KMS-11 (cell line): ENCODE measurements around the gene SCUBE1.

Source experiments
- H2AFZ ChIP-seq: fragments of 200-600 bp; sonication (generic); 2 replicates; pipeline ENCODE4 v1.6.1; 2016; ENCODE audit warnings: antibody characterized with exemption, mixed run types, low read depth
- H3K27ac ChIP-seq: fragments of 200-600 bp; sonication (generic); 2 replicates; pipeline ENCODE4 v1.6.1; 2016; ENCODE audit warnings: mild to moderate bottlenecking, mixed run types
- H3K27me3 ChIP-seq: fragments of 200-600 bp; sonication (generic); 2 replicates; pipeline ENCODE4 v1.6.1; 2017; ENCODE audit warnings: mild to moderate bottlenecking, low read depth, mixed run types, moderate library complexity; ENCODE audit not compliant: insufficient read depth
- H3K36me3 ChIP-seq: fragments of 200-600 bp; sonication (generic); 2 replicates; pipeline ENCODE4 v1.6.1; 2017; ENCODE audit warnings: mild to moderate bottlenecking, mixed run types; ENCODE audit not compliant: insufficient read depth
- H3K4me1 ChIP-seq: fragments of 200-600 bp; sonication (generic); 2 replicates; pipeline ENCODE4 v1.6.1; 2016; ENCODE audit warnings: mild to moderate bottlenecking, low read depth, mixed run types; ENCODE audit not compliant: poor library complexity, severe bottlenecking
- H3K4me2 ChIP-seq: fragments of 200-600 bp; sonication (generic); 2 replicates; pipeline ENCODE4 v1.7.0; 2016; ENCODE audit warnings: mild to moderate bottlenecking, mixed run types
- H3K4me3 ChIP-seq: fragments of 200-600 bp; sonication (generic); IDR thresholded peaks from 2 replicates; pipeline ENCODE4 v1.6.1; 2017; ENCODE audit warnings: low read depth, low read length, mixed read lengths; ENCODE audit not compliant: insufficient read depth
- H3K79me2 ChIP-seq: fragments of 200-600 bp; sonication (generic); 2 replicates; pipeline ENCODE4 v1.6.1; 2016; ENCODE audit warnings: low read depth, mixed run types; ENCODE audit not compliant: insufficient read depth
- H3K9ac ChIP-seq: fragments of 200-600 bp; sonication (generic); 2 replicates; pipeline ENCODE4 v1.6.1; 2016; ENCODE audit warnings: mild to moderate bottlenecking, mixed run types
- H4K20me1 ChIP-seq: fragments of 200-600 bp; sonication (generic); 2 replicates; pipeline ENCODE4 v1.6.1; 2016; ENCODE audit warnings: mild to moderate bottlenecking, mixed run types; ENCODE audit not compliant: insufficient read depth
- TF ChIP-seq, protein P1 (sequence below): fragments of 200-600 bp; sonication (generic); conservative IDR thresholded peaks from 2 replicates; pipeline ENCODE4 v1.6.1; 2017; ENCODE audit warnings: low read depth, mild to moderate bottlenecking, antibody characterized with exemption, low read length, moderate library complexity, mixed read lengths

Gene SCUBE1

DNA sequence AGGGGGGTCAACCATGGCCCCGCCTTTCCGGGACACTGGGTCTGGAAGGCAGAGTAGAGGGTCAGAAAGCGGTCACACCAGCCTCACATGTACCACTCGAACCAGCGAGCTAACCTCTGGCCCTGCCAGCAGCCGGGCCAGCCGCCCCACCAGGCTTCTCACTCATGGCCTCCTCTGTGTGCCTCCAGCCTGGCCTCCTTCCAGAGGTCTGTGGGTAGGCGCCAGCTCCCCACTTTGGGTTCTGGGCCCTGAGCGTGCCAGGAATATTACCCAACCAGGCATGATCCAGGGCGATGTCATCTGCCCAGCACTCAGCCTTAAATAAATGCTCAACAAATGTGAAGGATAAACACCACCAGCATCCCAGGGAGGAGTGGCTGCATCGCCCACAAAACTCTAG lies 5.8 kb downstream of the SCUBE1 start:
- H3K4me3 ChIP-seq: no peak overlapping the region
- no peak overlapping the region for H3K27ac ChIP-seq
- H3K4me1 ChIP-seq: no peaks in the 10 kb centered on the region
- H2AFZ ChIP-seq: no peak overlapping the region
- no peaks in the 10 kb centered on the region for H4K20me1 ChIP-seq
- TF ChIP-seq, protein P1, sequence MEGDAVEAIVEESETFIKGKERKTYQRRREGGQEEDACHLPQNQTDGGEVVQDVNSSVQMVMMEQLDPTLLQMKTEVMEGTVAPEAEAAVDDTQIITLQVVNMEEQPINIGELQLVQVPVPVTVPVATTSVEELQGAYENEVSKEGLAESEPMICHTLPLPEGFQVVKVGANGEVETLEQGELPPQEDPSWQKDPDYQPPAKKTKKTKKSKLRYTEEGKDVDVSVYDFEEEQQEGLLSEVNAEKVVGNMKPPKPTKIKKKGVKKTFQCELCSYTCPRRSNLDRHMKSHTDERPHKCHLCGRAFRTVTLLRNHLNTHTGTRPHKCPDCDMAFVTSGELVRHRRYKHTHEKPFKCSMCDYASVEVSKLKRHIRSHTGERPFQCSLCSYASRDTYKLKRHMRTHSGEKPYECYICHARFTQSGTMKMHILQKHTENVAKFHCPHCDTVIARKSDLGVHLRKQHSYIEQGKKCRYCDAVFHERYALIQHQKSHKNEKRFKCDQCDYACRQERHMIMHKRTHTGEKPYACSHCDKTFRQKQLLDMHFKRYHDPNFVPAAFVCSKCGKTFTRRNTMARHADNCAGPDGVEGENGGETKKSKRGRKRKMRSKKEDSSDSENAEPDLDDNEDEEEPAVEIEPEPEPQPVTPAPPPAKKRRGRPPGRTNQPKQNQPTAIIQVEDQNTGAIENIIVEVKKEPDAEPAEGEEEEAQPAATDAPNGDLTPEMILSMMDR: no peak
- H3K9ac ChIP-seq: no peak overlapping the region
- no peaks in the 10 kb centered on the region for H3K79me2 ChIP-seq
- no peaks in the 10 kb centered on the region for H3K36me3 ChIP-seq
- H3K4me2 ChIP-seq: no peak overlapping the region
- H3K27me3 ChIP-seq: peaks cover 52% of the 10 kb centered on the region

DNA sequence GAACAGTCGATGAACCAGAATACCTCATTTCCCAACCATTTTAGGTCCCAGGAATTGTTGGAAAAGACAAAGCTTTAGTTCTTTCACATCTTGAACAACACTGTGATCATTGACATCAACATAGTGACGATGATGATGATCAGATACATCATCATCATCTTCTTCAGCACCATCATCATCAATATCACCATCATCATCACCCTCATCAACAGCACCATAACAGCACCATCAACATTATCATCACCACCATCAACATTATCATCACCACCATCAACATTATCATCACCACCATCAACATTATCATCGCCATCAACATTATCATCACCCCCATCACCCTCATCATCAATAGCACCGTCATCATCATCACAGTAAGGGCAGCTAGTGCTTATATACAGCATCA lies 8.8 kb downstream of the SCUBE1 start:
- Histone ChIP-seq H3K27ac (no peak overlapping the region), H3K4me3 (no peak overlapping the region), H4K20me1 (no peaks in the 10 kb centered on the region), H3K9ac (no peak overlapping the region), H2AFZ (no peak overlapping the region), H3K36me3 (no peaks in the 10 kb centered on the region), H3K79me2 (no peaks in the 10 kb centered on the region), H3K27me3 (peaks cover 63% of the 10 kb centered on the region), H3K4me1 (no peaks in the 10 kb centered on the region), H3K4me2 (no peak overlapping the region)
- TF ChIP-seq, protein P1: no peak

DNA sequence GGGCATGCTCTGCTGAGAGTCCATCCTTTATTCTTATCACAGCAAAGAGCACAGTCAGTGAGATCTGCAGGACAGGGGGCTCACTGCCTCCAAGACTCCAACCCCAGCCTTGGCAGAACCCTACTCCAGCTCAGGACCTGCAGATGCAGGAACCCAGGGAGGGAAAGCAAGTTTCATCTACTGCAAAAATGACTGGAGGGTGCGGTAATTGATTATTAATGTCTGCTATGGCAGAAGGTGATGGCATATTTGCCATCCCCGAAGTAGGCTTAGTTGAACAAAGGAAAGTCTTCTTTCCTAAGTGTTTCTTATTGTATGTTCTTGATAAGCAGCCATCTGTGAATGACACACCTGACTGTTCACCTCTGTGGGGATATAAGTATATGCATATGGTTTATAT lies 9.2 kb downstream of the SCUBE1 start:
- Histone ChIP-seq H3K4me2 (no peak overlapping the region), H3K27me3 (peaks cover 63% of the 10 kb centered on the region), H3K4me3 (no peak overlapping the region), H4K20me1 (no peaks in the 10 kb centered on the region), H3K79me2 (no peaks in the 10 kb centered on the region), H3K27ac (no peak overlapping the region), H2AFZ (no peak overlapping the region), H3K36me3 (no peaks in the 10 kb centered on the region), H3K9ac (no peak overlapping the region), H3K4me1 (no peaks in the 10 kb centered on the region)
- TF ChIP-seq, protein P1: no peak

DNA sequence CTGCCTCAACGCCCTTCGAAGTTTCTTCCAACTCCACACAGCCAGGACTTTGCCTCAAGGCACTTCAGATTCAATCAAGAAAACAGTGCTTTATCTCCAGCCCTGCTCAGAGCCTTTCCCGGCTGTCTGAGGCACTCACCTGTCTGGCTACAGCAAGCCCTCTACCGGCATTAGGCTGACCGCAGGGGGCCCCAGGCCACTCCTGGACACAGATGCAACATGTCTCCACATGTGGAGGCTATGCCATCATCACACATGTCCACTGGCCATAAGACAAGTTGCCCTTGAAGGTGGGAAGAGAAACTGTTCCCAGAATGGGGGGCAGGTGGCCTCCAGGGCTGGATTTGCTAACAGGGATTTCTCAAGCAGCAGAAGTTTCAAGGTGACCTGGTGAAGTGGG lies 10.0 kb downstream of the SCUBE1 start:
- Histone ChIP-seq H4K20me1 (no peaks in the 10 kb centered on the region), H3K27me3 (peaks cover 61% of the 10 kb centered on the region), H2AFZ (no peak overlapping the region), H3K9ac (no peak overlapping the region), H3K36me3 (no peaks in the 10 kb centered on the region), H3K27ac (no peak overlapping the region), H3K4me3 (no peak overlapping the region), H3K4me1 (no peaks in the 10 kb centered on the region), H3K79me2 (no peaks in the 10 kb centered on the region), H3K4me2 (no peak overlapping the region)
- TF ChIP-seq, protein P1: no peak
